Stomach (tissue), 4 donors: ENCODE data around the gene MPC2.

Source experiments
- CTCF ChIP-seq, 7 experiments: fragments of 450-650 bp in 4 of 7; fragments of 200-600 bp in 3 of 7; sonication (generic) in 3 of 7; IDR thresholded peaks; one replicate each; pipeline ENCODE4 v1.5.1; 2016 to 2019; ENCODE audit warnings: antibody characterized with exemption in 7 of 7, control low read depth in 2 of 7, mild to moderate bottlenecking in 1 of 7
- EP300 ChIP-seq: sonication (generic); formaldehyde crosslinking; IDR thresholded peaks from one replicate; pipeline ENCODE4 v1.6.1; 2017; ENCODE audit warnings: antibody characterized with exemption
- POLR2A ChIP-seq, 4 donors: fragments of 450-650 bp; IDR thresholded peaks; one replicate each; pipeline ENCODE4 v1.6.1; 2016; ENCODE audit warnings: antibody characterized with exemption in 4 of 4, control low read depth in 2 of 4, mild to moderate bottlenecking in 1 of 4, moderate library complexity in 1 of 4
- POLR2AphosphoS5 ChIP-seq, 3 donors: sonication (generic); formaldehyde crosslinking; IDR thresholded peaks; one replicate each; pipeline ENCODE4 v1.6.1; 2016; ENCODE audit warnings: antibody characterized with exemption in 3 of 3

DNA sequence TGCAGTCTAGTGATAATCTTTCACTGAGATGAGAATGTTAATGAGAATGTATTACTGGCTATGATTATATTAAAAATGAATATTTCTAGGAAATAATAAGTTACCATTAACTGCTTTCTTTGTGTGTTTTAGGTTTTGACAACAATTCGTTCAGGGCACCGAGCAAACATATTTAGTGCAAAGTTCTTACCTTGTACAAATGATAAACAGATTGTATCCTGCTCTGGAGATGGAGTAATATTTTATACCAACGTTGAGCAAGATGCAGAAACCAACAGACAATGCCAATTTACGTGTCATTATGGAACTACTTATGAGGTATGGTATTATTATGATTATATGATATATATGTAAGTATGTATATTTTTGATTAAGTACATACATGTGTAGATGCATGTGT lies 37.8 kb upstream of the MPC2 start:
- TF ChIP-seq CTCF (IDR thresholded peaks at IDR 0.05), result no peak
- TF ChIP-seq POLR2A (IDR thresholded peaks at IDR 0.05), result no peak
- TF ChIP-seq POLR2AphosphoS5 (IDR thresholded peaks at IDR 0.05), result no peak
- TF ChIP-seq EP300, result no peak
